GM12865 (cell line): Measurements from ENCODE around the gene AGPAT3.

Experiments
- DNase-seq: peaks from one replicate; pipeline ENCODE4 v3.0.0; 2010; ENCODE audit warnings: low read depth
- H3K4me3 ChIP-seq: 2 replicates; pipeline ENCODE4 v1.5.1; 2011; ENCODE audit warnings: mild to moderate bottlenecking, low read depth, low read length, control low read depth
- TF ChIP-seq, protein P1 (sequence below): IDR thresholded peaks from 2 replicates; pipeline ENCODE4 v1.5.1; 2011; ENCODE audit warnings: low read length, control low read depth, low read depth, inconsistent platforms; ENCODE audit not compliant: insufficient read depth; ENCODE audit errors: missing control alignments

The AGPAT3 gene

DNA sequence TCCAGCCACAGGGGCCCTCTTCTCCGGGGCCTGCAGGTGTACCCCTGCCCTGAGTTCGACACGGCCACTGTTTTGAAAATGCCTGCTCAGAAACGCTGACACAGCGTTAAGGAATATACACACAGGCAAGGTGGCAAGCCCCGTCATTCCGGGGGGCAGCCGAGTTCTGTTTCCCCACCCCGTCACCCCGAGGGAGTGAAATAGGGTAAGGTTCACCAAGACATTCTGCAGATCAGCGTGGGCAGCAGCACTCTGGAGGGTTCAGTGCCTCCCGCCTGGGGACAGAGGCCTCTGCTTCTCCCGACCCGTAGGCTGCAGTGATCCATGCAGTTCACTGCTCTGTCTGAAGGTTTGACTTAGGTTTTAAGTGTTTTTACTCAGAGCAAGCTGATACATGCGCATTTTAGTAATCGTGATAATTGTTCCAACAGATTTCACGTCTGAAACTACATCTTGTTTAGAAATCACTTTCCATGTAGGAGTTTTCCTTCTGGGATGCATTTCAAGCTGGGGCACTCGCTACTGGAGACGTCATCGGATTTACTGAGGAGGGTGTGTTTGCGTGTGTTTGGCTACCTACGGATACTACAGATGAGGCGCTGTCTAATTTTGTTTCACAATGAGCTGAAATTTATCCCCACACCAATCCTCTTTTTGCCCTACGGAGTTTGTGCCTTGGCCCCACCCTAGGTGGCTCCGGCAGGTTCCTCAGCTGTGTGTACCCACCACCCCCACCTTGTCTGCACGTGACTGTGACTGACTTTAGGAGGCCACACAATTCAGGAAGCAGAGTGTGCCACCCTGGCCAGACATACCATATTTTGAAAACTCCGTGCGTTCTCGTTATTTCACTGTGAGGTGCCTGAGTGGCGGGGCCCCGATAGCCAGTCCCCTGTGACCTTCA, 63.5 kb downstream of the AGPAT3 start:
- DNase-seq = no peak
- H3K4me3 ChIP-seq = no peak overlapping the region
- TF ChIP-seq, protein P1, sequence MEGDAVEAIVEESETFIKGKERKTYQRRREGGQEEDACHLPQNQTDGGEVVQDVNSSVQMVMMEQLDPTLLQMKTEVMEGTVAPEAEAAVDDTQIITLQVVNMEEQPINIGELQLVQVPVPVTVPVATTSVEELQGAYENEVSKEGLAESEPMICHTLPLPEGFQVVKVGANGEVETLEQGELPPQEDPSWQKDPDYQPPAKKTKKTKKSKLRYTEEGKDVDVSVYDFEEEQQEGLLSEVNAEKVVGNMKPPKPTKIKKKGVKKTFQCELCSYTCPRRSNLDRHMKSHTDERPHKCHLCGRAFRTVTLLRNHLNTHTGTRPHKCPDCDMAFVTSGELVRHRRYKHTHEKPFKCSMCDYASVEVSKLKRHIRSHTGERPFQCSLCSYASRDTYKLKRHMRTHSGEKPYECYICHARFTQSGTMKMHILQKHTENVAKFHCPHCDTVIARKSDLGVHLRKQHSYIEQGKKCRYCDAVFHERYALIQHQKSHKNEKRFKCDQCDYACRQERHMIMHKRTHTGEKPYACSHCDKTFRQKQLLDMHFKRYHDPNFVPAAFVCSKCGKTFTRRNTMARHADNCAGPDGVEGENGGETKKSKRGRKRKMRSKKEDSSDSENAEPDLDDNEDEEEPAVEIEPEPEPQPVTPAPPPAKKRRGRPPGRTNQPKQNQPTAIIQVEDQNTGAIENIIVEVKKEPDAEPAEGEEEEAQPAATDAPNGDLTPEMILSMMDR = no peak

- TF ChIP-seq, protein P1 = no peak
- no peak for DNase-seq
- no peak overlapping the region for H3K4me3 ChIP-seq
Measured at GRCh38 chr21:43929217-43929971, 64.4 kb downstream of the AGPAT3 start.

DNA sequence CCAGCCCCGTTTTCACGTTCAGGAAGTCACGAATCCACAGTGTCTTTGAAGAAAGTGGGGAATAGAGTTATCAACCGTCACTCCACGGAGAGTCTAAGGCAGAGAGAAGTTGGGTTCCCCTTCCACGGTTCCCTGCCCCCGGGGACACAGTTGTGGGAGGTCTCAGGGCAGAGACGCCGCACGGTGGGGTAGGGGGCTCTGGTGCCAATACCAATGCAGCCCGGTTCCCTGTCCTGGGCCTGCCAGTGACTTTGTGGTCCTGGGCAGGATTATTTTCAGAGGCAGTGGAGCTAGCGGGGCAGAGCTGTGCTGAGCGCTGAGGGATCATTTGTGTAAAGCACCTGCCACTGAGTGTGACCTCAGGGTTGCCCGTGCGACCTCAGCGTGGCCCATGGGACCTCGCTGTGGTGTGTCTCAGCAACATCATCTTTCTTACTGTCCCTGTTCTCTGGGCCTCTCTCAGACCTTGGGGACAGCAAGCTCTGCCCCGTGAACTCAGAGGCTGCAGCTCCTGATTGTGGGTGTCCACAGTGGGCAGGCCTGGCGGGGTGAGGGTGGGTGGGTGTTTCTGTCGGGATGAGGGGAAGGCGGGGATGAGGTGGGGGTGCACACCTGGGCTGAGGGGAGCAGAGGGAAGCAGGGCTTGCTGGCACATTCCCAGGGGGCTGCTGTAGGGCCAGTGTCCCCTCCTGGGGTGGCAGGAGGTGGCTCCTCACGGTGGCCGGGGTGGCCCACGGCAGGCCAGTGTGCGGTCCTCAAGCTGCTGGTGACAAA, 65.2 kb downstream of the AGPAT3 start:
- no peak overlapping the region for H3K4me3 ChIP-seq
- TF ChIP-seq, protein P1 = no peak
- no peak for DNase-seq

- TF ChIP-seq, protein P1 = no peak
- no peak overlapping the region for H3K4me3 ChIP-seq
- no peak for DNase-seq
Measured at GRCh38 chr21:43930848-43931375, 65.9 kb downstream of the AGPAT3 start.

DNA sequence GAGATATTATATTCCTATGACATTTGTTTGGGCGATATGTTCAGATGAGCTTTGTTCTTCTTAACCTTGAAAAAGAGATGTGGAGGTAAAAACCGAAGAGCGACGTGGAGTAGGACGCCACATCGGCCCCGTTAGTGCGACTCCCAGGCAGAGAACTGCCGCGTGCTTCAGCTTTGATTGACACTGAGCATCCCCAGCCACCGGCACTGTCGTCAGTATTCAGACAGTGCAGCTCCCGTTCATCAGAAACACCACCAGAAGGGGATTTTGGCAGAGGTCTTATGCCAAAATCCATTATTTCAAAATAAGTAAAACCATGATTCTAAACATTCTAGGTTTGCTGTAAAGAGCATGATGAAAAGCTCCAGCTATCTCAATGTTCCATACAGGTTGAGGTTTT, 66.5 kb downstream of the AGPAT3 start:
- TF ChIP-seq, protein P1 = no peak
- DNase-seq = no peak
- no peak overlapping the region for H3K4me3 ChIP-seq

GRCh38 chr21:43932005-43932404, 67.0 kb downstream of the AGPAT3 start:
- TF ChIP-seq, protein P1 = no peak
- no peak for DNase-seq

More at GRCh38 chr21:43932005-43932404, 67.0 kb downstream of the AGPAT3 start:
- H3K4me3 ChIP-seq = no peak overlapping the region
